NCI-H128 (cell line): ENCODE data around the gene MALL.
"Not testable (repeated sequence)": the region's sequence is repeated elsewhere in the genome, so short reads cannot be mapped to it uniquely, and the experiment has no call there.

Experiments
- DNase-seq: peaks from one replicate; lab custom pipeline; 2025; ENCODE audit not compliant: unreplicated experiment; lab: John Stamatoyannopoulos, UW

The MALL gene

DNA sequence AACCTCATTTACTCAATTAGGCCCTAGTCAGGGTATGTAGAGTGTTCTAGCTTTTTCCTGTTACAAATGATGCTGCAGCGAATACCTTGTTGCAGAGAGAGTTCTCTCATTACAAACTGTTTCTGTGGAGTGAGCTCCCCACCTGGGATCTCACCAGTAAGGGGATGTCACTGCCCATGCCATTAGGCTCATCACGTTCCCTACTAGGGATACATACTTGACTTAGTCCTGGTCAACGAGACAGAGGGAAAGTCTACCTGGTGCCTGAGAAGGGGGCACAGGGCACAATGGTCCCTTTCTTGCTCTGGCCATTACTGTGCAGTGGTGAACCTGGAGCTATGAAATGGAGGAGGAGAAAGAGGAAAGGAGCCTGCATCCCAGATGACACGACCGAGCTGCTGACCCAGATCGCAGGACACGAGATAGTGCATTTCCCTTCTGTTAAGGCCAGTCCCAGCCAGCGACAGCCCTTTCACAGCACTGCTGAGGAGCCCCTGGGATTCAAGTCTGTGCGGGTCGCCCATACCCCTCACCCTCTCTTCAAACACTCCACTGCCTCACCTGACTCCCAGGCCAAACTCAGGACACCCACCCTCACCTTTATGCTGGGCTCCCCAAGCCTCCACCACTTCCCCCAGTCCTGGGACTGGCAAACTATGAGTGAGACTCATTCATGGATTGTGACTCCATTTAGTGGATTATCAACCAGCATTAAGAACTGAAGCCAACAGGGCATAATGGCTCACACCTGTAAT, 16.0 kb downstream of the MALL start:
- DNase-seq, result no peak

DNA sequence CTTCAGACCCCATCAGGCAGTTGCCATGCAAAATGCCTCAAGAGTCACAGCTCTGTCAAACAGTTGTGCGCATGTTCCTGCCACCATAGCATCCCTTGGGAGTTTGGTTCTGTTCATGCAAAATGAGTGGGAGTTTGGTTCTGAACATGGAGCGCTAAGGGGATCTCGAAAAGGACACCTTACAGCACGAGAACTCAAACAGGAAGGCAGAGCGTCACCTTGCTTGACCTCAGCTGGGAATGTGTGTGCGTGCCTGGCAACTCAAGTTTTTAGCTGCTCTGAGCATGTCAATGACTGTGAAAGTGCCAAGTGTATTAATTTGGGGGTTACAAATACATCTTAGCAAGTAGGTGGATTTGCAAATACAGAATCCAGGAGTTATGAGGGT, 16.6 kb downstream of the MALL start:
- DNase-seq, result no peak

DNA sequence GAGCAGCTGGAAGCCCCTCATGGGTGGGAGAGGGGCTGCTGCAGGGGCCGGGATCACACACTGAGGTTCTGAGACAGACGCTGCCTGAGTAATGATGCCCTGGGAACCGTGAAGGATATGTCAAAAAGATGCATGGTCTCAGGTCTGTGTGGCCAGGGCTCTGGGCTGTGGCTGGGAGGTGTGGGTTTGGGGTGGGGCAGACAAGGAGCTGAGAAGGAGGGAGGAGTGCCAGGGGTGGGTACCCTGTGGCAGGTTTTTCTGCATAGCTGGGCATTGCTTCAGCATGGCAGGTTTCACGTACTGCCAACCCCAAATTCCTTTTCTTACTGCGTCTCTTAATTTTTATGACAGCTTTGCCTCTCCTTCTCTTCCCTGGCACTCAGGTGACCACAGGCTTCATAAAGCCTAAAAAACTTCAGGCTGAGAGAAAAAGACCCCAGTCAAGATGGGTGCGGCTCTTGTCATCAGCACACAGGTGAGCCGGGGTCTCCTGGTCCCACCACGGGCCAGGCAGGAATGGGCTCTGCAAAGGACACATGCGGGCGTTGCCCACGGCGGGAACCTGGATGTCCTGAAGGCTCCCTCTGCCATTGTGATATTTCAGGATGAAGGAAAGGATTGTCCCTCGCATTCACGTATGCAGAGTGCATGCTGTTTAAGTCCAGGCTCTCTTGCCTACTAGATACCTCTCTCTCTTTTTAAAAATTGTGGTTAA, 18.0 kb downstream of the MALL start:
- no peak for DNase-seq

DNA sequence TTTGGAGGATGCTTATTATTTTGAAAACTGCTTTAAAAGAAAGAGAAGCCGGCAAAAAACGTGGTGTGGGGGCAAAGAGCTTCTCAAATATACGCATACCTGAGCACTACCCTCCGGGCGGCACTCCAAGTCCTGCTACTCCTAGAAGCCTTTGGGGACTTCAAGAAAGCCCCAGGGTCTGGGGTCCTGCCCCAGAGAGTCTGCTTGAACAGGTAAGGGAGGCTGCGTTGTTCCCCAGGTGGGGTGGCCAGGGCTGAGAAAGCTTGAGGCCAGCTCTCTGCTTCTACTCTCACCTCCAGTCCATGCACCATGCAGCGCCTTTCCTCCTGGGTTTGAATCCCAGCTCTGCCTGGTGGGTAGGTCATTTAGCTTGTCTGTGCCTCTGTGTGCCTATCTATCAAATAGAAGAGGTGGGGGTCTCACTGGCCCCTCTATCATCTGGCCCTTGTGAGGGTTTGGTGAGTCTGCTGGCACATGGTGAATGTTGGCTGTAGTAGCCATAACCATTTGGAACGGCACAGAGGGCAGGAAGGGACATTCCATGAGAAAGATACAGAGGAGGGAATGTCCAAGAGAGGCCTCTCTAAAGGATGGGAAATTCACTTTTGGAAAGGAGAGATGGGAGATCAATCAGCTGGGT, 19.5 kb downstream of the MALL start:
- no peak for DNase-seq

DNA sequence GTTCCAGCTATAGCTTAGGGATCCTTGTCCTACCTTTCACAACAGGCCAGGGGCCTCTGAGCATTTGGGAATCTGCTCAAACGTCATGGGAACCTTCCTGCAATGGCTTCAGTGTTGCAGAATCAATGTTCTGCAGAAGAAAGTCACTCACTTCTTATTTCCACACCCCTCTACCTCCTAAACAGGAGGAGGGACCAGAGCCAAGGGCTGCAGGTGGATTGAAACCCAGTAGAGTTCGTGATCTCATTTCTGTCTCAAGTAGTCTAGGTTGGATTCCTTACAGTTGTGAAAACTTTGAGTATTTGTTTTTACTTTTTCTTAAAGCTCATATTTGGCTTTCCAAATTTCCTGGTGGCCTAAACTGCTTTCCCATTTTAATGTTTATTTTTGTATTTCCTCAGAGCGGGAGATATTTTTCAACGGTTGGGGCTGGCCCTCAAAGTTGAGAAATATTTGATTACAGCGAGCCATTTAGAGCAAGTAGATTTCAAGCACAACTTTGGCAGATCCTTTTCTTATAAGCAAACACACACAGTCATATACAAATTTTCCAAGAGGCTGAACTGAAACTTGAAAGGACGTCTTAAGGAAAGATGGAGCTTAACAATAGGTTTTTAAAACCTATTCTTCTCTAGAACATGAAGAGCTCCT, 20.6 kb downstream of the MALL start:
- not testable (repeated sequence) for DNase-seq

DNA sequence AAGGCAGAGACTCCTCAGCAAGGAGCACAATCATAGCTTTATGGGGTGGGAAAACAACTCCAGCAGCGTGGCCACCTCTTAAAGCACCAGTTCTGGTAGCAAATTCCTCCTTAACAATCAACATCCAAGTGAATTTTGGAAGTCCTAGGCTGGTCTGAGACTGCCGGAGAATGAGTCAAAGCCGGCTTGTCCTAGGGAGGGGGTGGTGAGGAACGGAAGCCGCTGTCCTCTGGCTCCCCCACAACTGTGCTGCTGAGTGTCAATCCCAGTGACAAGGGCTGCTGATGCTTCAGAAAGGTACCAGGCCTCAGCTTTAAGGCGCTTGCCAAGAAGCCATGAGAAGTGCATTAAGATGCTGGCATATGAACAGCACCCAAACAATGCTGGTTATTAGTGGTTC, 21.7 kb downstream of the MALL start:
- not testable (repeated sequence) for DNase-seq

DNA sequence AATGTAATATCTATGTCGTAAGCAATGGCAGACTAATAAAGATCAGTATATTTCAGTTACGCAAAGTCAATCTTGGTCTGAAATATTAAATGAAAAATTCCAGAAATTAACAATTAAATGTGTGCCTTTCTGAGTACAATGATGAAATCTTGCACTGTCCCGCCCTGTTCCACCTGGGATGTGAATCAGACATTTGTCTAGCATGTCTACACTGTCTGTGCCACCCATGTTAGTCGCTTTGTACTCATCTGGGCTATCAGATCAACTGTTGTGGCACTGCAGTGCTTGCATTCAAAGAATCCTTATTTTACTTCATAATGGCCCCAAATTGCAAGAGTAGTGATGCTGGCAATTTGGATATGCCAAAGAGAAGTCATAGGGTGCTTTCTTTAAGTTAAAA, 25.5 kb downstream of the MALL start:
- not testable (repeated sequence) for DNase-seq

DNA sequence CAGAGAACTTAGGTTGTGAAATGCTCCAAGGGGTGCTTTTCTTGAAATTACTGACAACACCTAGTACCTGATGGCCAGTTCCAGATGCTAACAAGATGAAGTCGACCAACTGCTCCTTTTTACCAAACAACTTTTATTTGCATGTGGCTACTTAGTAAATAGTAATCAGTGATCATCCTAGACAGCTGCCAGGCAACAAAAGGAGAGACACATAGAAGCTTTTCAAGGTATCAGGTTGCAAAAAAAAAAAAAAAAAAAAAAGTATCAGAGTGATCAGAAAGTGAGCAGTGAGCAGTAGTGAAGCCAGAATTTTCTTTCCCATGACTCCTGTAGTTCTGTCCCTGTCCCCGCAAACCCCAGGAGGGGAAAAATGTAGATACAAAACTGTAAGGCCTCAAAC, 31.9 kb downstream of the MALL start:
- not testable (repeated sequence) for DNase-seq

DNA sequence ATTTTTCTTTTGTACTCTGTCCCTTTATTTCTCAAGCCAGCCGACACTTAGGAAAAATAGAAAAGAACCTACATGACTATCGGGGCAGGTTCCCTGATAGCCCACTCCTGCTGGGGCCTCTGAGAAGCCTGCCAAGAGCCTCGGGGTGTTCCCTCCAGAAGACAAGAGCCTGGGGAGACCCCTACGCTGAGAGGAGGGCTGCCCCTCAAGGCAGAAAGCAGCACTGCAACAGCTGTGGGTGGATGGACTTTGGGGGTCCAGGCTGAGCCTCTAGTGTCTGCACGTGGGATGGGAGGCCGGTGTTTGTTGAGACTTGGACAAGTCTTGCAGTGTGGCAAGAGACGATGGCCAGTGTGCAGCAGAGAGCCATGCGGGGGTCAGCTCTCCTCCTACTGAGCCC, 32.5 kb downstream of the MALL start:
- DNase-seq, result not testable (repeated sequence)

DNA sequence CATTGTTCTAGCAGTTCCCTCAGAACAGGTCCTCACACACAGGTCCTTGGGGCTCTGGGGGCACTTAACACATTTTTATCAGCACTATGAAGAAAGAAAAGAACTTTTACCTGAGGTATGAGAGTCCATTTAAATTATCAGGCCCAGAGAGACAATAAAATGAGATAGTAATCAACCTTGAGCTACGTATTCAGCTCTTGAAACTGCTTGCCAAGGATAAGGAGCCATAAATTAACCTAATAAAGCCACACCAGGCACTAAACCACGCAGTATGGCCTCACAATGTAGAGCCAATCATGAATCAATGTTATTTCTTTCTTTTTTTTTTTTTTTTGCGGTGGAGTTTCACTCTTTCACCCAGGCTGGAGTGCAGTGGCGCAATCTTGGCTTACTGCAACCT, 37.5 kb downstream of the MALL start:
- DNase-seq, result not testable (repeated sequence)

DNA sequence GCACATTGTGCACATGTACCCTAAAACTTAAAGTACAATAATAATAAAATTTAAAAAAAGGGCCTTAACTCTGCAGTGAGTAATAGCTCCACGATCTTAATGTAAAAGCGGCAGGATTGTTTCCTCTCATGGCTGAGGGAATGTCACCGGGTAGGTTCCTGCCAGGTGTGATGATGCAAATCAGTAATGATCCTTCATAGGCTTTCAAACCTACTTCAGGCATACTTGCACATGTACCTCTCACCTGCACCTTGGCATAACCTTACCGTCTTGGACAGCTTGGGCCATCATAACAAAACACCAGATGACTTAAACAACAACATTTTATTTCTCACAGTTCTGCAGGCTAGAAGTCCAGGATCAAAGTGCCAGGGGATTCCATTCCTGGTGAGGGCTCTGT, 39.7 kb downstream of the MALL start:
- not testable (repeated sequence) for DNase-seq

DNA sequence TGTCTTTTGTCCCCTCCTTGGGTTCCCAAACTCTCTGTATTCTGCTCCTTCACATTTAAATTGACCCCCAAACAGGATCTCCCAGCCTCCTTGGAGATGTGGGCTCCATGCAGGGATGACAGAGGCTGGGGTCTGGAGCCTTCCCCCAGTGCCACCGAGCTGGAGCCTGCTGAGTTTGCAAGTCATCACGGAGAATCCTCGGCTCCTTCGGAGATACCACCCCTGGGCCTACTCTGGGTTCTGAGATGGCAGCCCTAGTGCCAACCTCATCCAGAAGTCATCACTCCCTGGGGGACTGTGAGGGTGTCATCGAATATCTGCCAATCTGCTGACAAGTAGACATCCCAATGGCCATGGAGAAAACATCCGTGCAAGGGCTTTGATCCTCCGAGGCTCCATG, 45.8 kb downstream of the MALL start:
- DNase-seq, result not testable (repeated sequence)

DNA sequence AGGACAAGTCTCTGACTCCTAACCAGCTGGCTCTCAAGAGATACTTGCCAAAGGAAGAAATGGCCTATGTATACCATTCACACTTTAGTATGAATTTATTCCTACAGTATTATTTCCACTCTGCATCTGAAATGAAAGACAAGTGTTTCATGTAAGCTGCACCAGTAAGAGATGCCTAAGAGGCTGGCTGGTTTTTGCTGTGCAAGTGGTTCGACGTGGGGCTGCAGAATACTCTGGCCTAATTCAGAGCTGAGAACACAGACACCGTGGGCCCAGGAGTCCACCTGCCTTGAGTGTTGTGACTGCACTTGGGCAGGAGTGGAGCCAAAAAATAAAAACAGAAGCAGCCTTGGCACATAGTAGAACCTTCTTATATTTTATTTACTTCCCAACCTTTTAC, 47.5 kb downstream of the MALL start:
- not testable (repeated sequence) for DNase-seq

DNA sequence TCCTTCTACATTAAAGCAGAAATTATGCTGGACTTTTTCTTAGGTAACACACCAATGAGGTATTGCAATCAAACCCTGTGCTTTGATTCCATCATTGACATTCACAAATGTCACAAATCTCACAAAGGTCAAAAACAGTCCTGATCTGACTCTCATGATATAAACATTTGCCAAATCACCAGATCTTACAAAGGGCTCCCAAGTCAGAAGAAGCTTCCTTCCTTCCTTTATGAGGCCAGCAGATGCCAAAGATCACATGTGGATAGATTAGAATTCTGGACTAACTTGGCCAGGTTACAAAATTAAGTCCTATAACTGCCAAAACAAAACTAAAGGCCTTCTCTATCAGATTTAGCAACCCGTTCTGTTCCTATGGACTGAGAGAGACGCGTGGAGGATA, 53.3 kb downstream of the MALL start:
- DNase-seq, result not testable (repeated sequence)

DNA sequence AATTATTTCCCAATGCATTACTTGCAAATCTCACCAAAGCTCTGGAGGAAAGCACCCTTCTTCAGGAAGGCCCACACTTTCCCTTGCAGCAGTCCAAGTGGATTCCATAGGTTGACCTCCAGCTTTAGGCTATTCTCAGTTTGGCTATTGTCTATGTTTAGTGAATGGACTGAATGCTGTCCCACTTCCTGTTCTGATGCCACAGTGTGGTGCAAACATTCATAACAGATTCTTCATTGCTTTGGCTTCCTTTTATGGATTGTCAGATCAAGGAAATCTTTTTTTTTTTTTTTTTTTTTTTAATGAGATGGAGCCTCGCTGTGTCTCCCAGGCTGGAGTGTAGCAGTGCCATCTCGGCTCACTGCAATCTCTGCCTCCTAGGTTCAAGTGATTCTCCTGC, 55.1 kb downstream of the MALL start:
- DNase-seq, result not testable (repeated sequence)

DNA sequence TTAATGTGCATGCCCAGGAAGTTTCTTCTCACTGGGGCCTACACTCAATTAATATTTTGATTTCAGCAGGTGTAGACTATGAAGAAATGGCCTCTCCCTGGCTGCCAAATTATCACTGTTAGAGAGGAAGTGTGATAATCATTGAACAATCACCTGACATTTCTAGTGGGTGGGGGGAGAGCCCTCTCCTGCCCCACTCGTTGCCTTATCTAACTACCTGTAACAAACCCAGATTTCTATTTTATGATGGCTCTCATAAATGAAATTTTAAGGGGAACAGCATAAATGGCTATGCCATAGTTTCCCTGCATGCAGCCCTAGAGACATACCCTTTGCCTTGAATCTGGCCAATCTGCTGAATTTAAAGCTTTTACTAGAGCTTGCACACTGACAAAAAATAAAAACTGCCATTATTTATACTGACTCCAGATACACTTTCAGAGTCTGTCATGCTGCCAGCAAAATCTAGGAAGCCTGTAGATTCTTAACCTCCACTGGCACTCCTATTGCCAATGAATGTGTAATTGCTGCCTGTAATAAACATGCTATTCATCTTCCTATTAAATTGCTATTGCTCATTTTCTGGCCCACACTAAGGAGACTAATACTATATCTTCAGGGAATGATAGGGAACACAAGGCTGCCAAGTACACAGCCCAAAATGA, 55.8 kb downstream of the MALL start:
- DNase-seq, result not testable (repeated sequence)

DNA sequence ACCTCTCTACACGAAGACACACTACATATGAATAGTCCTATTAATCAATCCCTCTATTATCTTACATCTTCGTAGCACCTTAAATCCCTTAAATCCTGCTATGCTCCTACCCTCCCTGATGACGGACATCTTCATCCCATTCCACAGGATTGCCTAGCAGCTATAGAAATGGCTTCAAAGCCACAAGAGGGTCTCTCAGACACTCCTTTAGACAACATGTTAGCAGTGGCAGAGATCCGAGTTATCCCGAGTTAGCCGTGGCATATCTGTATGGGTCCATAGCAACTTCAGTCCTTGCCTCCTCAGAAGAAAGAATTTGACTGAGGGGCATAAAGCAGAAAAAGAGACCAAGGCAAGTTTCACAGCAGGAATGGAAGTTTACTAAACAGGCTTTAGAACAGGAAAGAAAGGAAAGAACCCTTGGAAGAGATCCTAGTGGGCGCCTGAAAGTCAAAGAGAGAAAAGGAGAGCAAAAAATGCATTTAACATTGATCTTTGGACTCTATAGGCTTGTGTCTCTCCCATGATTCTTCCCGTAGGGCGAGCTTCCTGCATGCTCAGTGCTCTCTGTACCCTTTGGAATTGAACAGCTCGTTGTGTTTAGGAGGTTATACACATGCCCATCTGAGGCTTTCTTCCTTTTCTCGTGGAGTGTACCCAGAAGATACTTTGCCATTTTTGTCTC, 56.5 kb downstream of the MALL start:
- DNase-seq, result not testable (repeated sequence)

DNA sequence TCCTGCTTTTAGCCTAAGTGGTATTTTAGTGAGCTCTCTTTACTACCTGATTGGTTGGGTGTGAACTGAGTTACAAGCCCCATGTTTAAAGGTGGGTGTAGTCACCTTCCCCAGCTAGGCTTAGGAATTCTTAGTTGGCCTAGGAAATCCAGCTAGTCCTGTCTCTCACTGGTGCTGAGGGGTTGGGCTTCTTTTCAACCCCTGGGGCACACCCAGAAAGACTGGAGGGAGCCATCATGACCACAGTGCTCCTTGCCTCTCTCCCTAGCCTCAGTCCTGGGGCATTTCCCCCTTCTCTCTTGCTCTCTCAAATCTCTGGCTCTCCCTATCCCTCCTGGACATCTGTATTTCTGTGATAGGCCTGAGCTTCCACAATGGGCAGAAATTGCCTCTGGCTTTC, 57.6 kb downstream of the MALL start:
- DNase-seq, result not testable (repeated sequence)

DNA sequence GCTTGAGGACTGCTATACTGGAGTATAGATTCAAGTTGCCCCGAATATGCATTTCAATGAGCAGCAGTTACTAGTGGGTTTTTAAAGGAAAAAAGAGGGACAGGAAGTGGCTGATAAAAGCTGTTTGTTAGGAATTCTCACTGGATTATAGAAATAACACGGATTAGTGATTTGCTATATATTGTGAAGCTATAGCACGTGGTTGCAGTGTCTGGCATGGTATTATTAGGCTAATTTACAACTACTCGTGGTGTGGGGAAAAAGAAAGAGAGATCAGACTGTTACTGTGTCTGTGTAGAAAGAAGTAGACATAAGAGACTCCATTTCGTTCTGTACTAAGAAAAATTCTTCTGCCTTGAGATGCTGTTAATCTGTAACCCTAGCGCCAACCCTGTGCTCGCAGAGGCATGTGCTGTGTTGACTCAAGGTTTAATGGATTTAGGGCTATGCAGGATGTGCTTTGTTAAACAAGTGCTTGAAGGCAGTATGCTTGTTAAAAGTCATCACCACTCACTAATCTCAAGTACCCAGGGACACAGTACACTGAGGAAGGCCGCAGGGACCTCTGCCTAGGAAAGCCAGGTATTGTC, 59.7 kb downstream of the MALL start:
- DNase-seq, result not testable (repeated sequence)
